Endothelial cell of umbilical vein (primary cell): ENCODE results near the gene ALPL. TPM values are rescaled to one million over a fixed set of nuclear protein-coding genes. Genes with fewer than 3 reads are reported as not detected.

Experiments used
- BruUV-seq: library from RNA; stranded (reverse); fragments of 400-500 nt; replicated peaks from 2 replicates; lab custom pipeline; 2021; lab: Mats Ljungman, UMichigan
- CTCF ChIA-PET: fragments of 300-600, 350-600 bp; sonication (Branson Sonifier 250); formaldehyde crosslinking; loops from one replicate; lab custom pipeline; 2021; ENCODE audit warnings: antibody characterized with exemption, inconsistent platforms; lab: Charles Lee
- POLR2A ChIA-PET: fragments of 300-600, 350-600 bp; sonication (Branson Sonifier 250); formaldehyde crosslinking; loops from one replicate; lab custom pipeline; 2021; ENCODE audit warnings: antibody characterized with exemption, inconsistent platforms; lab: Charles Lee
- DNase-seq: peaks from one replicate; pipeline ENCODE4 v3.0.0-alpha.2; 2011; ENCODE audit warnings: low read depth, low spot score
- FAIRE-seq: peaks from 2 replicates; lab custom pipeline; 2011; peaks lifted over from hg19 to GRCh38; lab: Jason Lieb, UNC
- H2AFZ ChIP-seq: 2 replicates; pipeline ENCODE4 v1.6.0; 2012; ENCODE audit warnings: low read depth, low read length, control low read depth, inconsistent platforms
- H3K27ac ChIP-seq: 2 replicates; pipeline ENCODE4 v1.5.1; 2011; ENCODE audit warnings: low read depth, mild to moderate bottlenecking, control low read depth, low read length, moderate library complexity; ENCODE audit not compliant: insufficient read depth
- H3K27me3 ChIP-seq, 2 experiments: 2 replicates each; pipeline versions ENCODE4 v1.6.0 to v1.6.1; 2011; ENCODE audit warnings: low read length in 2 of 2, mixed read lengths in 1 of 2; ENCODE audit not compliant: control insufficient read depth in 2 of 2, insufficient read depth in 2 of 2
- H3K36me3 ChIP-seq, 2 experiments: 2 replicates in 1 of 2; 3 replicates in 1 of 2; pipeline ENCODE4 v1.5.1; 2011; ENCODE audit warnings: low read length in 2 of 2, mild to moderate bottlenecking in 1 of 2, moderate library complexity in 1 of 2; ENCODE audit not compliant: control insufficient read depth in 2 of 2, insufficient read depth in 2 of 2; ENCODE audit errors: extremely low read depth in 1 of 2
- H3K4me1 ChIP-seq: 3 replicates; pipeline ENCODE4 v1.5.1; 2011; ENCODE audit warnings: mild to moderate bottlenecking, low read length; ENCODE audit not compliant: control insufficient read depth, insufficient read depth; ENCODE audit errors: extremely low read depth
- H3K4me2 ChIP-seq: 2 replicates; pipeline ENCODE4 v1.6.1; 2011; ENCODE audit warnings: low read length, control low read depth, mixed read lengths; ENCODE audit not compliant: insufficient read depth
- H3K4me3 ChIP-seq, 3 experiments: fragments of 200-600 bp in 1 of 3; sonication (generic), shearing (Covaris generic) in 1 of 3; replicated peaks in 1 of 3; 2 replicates each; pipeline ENCODE4 v1.5.1; 2011 to 2016; ENCODE audit warnings: control low read depth in 3 of 3, low read length in 3 of 3, mild to moderate bottlenecking in 2 of 3, inconsistent platforms in 1 of 3, low read depth in 1 of 3, moderate library complexity in 1 of 3; ENCODE audit not compliant: insufficient read depth in 1 of 3
- H3K79me2 ChIP-seq: 2 replicates; pipeline ENCODE4 v1.6.0; 2012; ENCODE audit warnings: low read length, inconsistent platforms; ENCODE audit not compliant: control insufficient read depth, insufficient read depth
- H3K9ac ChIP-seq: replicated peaks from 2 replicates; pipeline ENCODE3; 2011; ENCODE audit warnings: low read length, control low read depth; ENCODE audit not compliant: insufficient read depth; ENCODE audit errors: extremely low read depth
- H3K9me1 ChIP-seq: replicated peaks from 3 replicates; pipeline ENCODE4 v1.6.0; 2011; ENCODE audit warnings: mild to moderate bottlenecking, low read length; ENCODE audit not compliant: control insufficient read depth, insufficient read depth; ENCODE audit errors: extremely low read depth
- H3K9me3 ChIP-seq: replicated peaks from 2 replicates; pipeline ENCODE4 v1.5.1; 2012; ENCODE audit warnings: low read length, inconsistent platforms; ENCODE audit not compliant: control insufficient read depth, insufficient read depth
- H4K20me1 ChIP-seq: replicated peaks from 2 replicates; pipeline ENCODE3; 2011; ENCODE audit warnings: mild to moderate bottlenecking, low read length; ENCODE audit not compliant: control insufficient read depth, insufficient read depth; ENCODE audit errors: extremely low read depth
- EZH2 ChIP-seq: IDR thresholded peaks from 2 replicates; pipeline ENCODE4 v1.6.1; 2012; ENCODE audit warnings: borderline replicate concordance, low read depth, mild to moderate bottlenecking, moderate library complexity, low read length, inconsistent platforms; ENCODE audit not compliant: severe bottlenecking
- FOS ChIP-seq: IDR thresholded peaks from 2 replicates; pipeline ENCODE4 v1.6.1; 2011; ENCODE audit warnings: mild to moderate bottlenecking, low read length, moderate library complexity, borderline replicate concordance; ENCODE audit not compliant: insufficient read depth
- GATA2 ChIP-seq: IDR thresholded peaks from 2 replicates; pipeline ENCODE4 v1.7.0; 2011; ENCODE audit warnings: low read depth, mild to moderate bottlenecking, moderate library complexity, mixed read lengths, low read length; ENCODE audit not compliant: insufficient read length, insufficient read depth
- JUN ChIP-seq: IDR thresholded peaks from 2 replicates; pipeline ENCODE4 v1.6.1; 2011; ENCODE audit warnings: borderline replicate concordance, low read depth; ENCODE audit not compliant: insufficient read length, insufficient read depth
- MYC ChIP-seq: IDR thresholded peaks from one replicate; pipeline ENCODE4 v1.6.1; 2011; ENCODE audit warnings: mild to moderate bottlenecking, low read depth, low read length
- POLR2A ChIP-seq: IDR thresholded peaks from 2 replicates; pipeline ENCODE4 v1.6.1; 2012; ENCODE audit warnings: low read depth, mild to moderate bottlenecking, control low read depth, low read length
- POLR2AphosphoS5 ChIP-seq: IDR thresholded peaks from 2 replicates; pipeline ENCODE4 v1.6.1; 2012; ENCODE audit warnings: low read depth, mild to moderate bottlenecking, control low read depth, low read length, moderate library complexity; ENCODE audit not compliant: insufficient read depth
- dilution Hi-C: fragments of 300-500 bp; cut with MboI; formaldehyde crosslinking; loops from one replicate; pipeline ENCODE4 v1.15.0; 2019; ENCODE audit warnings: low sequenced_read_pairs; ENCODE audit not compliant: extremely low pct_ligation_motif_present
- intact Hi-C: fragments of 100-400 bp; cut with micrococcal nuclease; formaldehyde crosslinking; loops from one replicate; pipeline ENCODE4 v1.10.0; 2022
- polyA plus RNA-seq, 4 experiments: library from polyadenylated mRNA; depleted of rRNA in 3 of 4; stranded (reverse) in 3 of 4; unstranded in 1 of 4; fragments of >200 nt; gene quantifications; 2 replicates each; pipeline versions ENCODE4 v1.2.1 to v1.2.3, GENCODE V29; 2011 to 2012; ENCODE audit warnings: missing spikeins in 1 of 4
- total RNA-seq: library from RNA; stranded (reverse); gene quantifications from 2 replicates; pipeline ENCODE4 v1.2.3, GENCODE V29; 2021
- TF ChIP-seq, protein P1 (sequence below): IDR thresholded peaks from 2 replicates; pipeline ENCODE4 v1.6.1; 2011; ENCODE audit not compliant: insufficient read depth, insufficient read length
- TF ChIP-seq, protein P2 (sequence below), 2 donors: IDR thresholded peaks; 1 replicate in 1 of 2; 2 replicates in 1 of 2; pipeline ENCODE4 v1.5.1; 2011; ENCODE audit warnings: low read length in 2 of 2, mild to moderate bottlenecking in 2 of 2, moderate library complexity in 2 of 2, control low read depth in 1 of 2, inconsistent platforms in 1 of 2, low read depth in 1 of 2; ENCODE audit not compliant: insufficient read depth in 1 of 2; ENCODE audit errors: extremely low read depth in 1 of 2

The ALPL gene
- total and polyA plus RNA-seq, 2 donors (not counting 3 experiments of a cell fraction or from before 2014, with no cell fraction given): 0.38 to 0.92 TPM

DNA sequence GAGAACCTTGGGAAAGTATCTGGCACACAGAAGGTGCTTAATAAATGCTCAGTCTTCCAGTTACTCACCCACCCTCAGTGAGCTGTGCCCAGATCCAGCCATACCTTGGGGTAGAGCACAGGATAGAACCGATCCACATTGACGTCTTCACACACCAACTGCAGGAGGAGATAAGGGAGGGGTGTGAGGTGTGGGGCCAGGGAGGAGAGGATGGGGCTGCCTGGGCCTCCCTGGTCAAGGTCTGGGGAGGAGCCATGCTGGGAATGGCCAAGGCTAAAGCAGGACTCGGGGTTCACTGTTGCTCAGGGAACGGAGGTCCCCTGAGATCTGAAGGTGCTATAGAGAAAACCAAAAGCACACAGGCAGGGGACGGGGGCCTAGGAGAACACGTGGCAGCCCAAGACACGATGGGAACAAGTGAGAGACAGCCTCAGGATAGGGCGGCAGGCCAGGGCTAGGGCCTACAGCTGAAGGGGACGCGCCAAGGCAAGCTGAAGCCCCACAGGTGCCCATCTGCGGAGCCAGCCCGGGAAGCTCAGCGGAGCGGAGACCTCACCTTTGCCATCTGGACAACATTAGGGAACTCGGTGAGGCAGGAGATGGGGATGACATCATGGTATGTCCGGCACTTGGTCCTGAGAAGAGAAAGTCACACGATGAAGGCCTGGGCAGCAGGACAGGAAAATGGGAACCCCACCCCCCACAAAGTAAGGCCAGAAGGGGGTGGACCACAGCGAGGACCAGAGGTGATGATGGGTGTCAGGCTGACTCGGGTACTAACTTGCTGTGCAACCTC is 104.0 kb downstream of the ALPL start:
- no TSS peak for BruUV-seq
- Histone ChIP-seq H3K9me1 (no peaks in the 10 kb centered on the region), H3K4me2 (no peak overlapping the region), H3K36me3 (no peaks in the 10 kb centered on the region), H3K27ac (no peak overlapping the region), H3K79me2 (no peaks in the 10 kb centered on the region), H3K27me3 (peaks cover 0 to 2% of the 10 kb centered on the region in 2 experiments), H3K9ac (no peak overlapping the region), H4K20me1 (no peaks in the 10 kb centered on the region), H3K4me3 (no peak overlapping the region), H3K9me3 (no peaks in the 10 kb centered on the region), H3K4me1 (no peaks in the 10 kb centered on the region), H2AFZ (no peak overlapping the region)
- intact Hi-C loops: no loop called here
- dilution Hi-C loops: no loop called here
- no peak for TF ChIP-seq POLR2A
- TF ChIP-seq FOS: no peak
- TF ChIP-seq, protein P1, sequence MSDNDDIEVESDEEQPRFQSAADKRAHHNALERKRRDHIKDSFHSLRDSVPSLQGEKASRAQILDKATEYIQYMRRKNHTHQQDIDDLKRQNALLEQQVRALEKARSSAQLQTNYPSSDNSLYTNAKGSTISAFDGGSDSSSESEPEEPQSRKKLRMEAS: no peak
- no peak for TF ChIP-seq MYC
- TF ChIP-seq GATA2: no peak
- no peak for TF ChIP-seq POLR2AphosphoS5
- TF ChIP-seq EZH2: no peak
- TF ChIP-seq JUN: no peak
- TF ChIP-seq, protein P2, sequence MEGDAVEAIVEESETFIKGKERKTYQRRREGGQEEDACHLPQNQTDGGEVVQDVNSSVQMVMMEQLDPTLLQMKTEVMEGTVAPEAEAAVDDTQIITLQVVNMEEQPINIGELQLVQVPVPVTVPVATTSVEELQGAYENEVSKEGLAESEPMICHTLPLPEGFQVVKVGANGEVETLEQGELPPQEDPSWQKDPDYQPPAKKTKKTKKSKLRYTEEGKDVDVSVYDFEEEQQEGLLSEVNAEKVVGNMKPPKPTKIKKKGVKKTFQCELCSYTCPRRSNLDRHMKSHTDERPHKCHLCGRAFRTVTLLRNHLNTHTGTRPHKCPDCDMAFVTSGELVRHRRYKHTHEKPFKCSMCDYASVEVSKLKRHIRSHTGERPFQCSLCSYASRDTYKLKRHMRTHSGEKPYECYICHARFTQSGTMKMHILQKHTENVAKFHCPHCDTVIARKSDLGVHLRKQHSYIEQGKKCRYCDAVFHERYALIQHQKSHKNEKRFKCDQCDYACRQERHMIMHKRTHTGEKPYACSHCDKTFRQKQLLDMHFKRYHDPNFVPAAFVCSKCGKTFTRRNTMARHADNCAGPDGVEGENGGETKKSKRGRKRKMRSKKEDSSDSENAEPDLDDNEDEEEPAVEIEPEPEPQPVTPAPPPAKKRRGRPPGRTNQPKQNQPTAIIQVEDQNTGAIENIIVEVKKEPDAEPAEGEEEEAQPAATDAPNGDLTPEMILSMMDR (IDR thresholded peaks at IDR 0.05; ENCODE audit: extremely low read depth in 1 of 2, insufficient read depth in 1 of 2, low read depth in 1 of 2, low read length in 2 of 2): no peak
- CTCF ChIA-PET: no interaction called here
- POLR2A ChIA-PET: no interaction called here
- FAIRE-seq: no peak
- DNase-seq: no peak
